Measurements from ENCODE around the gene ERFE.

Gene ERFE

GRCh38 chr2:238144262-238144661, 14.5 kb upstream of the ERFE start:
- no peak for TF ChIP-seq CTCF (conservative IDR thresholded peaks at IDR 0.05)
- no peak overlapping the region for H3K27ac ChIP-seq

GRCh38 chr2:238145046-238145445, 13.7 kb upstream of the ERFE start:
- TF ChIP-seq CTCF (conservative IDR thresholded peaks at IDR 0.05) = no peak
- no peak overlapping the region for H3K27ac ChIP-seq

- H3K27ac ChIP-seq = no peak overlapping the region
- TF ChIP-seq CTCF (conservative IDR thresholded peaks at IDR 0.05) = no peak
Measured at GRCh38 chr2:238145851-238146250, 12.9 kb upstream of the ERFE start.

GRCh38 chr2:238146884-238147544, 11.8 kb upstream of the ERFE start:
- H3K27ac ChIP-seq = no peak overlapping the region
- no peak for TF ChIP-seq CTCF (conservative IDR thresholded peaks at IDR 0.05)

GRCh38 chr2:238148981-238149380, 9.8 kb upstream of the ERFE start:
- TF ChIP-seq CTCF (conservative IDR thresholded peaks at IDR 0.05) = no peak
- H3K27ac ChIP-seq = no peak overlapping the region

- TF ChIP-seq CTCF (conservative IDR thresholded peaks at IDR 0.05) = no peak
- no peak overlapping the region for H3K27ac ChIP-seq
Measured at GRCh38 chr2:238149841-238150572, 8.8 kb upstream of the ERFE start.

- no peak overlapping the region for H3K27ac ChIP-seq
- no peak for TF ChIP-seq CTCF (conservative IDR thresholded peaks at IDR 0.05)
Measured at GRCh38 chr2:238150686-238151085, 8.1 kb upstream of the ERFE start.
